OCI-LY7 (cell line): Measurements from ENCODE around the gene ANKRD52. TPM values are rescaled to one million over a fixed set of nuclear protein-coding genes. Genes with fewer than 3 reads are reported as not detected.

Source experiments
- BruUV-seq: library from RNA; stranded (reverse); fragments of 400-500 nt; replicated peaks from 2 replicates; lab custom pipeline; 2021; lab: Mats Ljungman, UMichigan
- CTCF ChIA-PET: fragments of 300-600 bp; sonication (Branson Sonifier 250); formaldehyde crosslinking; loops from one replicate; lab custom pipeline; 2022; ENCODE audit warnings: antibody characterized with exemption; ENCODE audit not compliant: unreplicated experiment; lab: Charles Lee
- POLR2A ChIA-PET: fragments of 300-600 bp; sonication (Branson Sonifier 250); formaldehyde crosslinking; loops from one replicate; lab custom pipeline; 2022; ENCODE audit warnings: antibody characterized with exemption; lab: Charles Lee
- DNase-seq: peaks from one replicate; pipeline ENCODE4 v3.0.0-alpha.2; 2015; ENCODE audit warnings: low spot score
- H2AFZ ChIP-seq: fragments of 200-600 bp; sonication (generic), shearing (Covaris generic); 2 replicates; pipeline ENCODE4 v1.6.1; 2014; ENCODE audit warnings: mild to moderate bottlenecking, antibody characterized with exemption, low read length, moderate library complexity
- H3K27ac ChIP-seq: fragments of 200-600 bp; sonication (generic); 2 replicates; pipeline ENCODE4 v1.5.1; 2014; ENCODE audit warnings: mixed run types, low read depth, mild to moderate bottlenecking, moderate library complexity, low read length, inconsistent platforms; ENCODE audit not compliant: poor library complexity, severe bottlenecking
- H3K36me3 ChIP-seq: fragments of 200-600 bp; sonication (generic); 2 replicates; pipeline ENCODE4 v1.6.1; 2014; ENCODE audit warnings: mild to moderate bottlenecking, antibody characterized with exemption, low read length, moderate library complexity, mixed read lengths; ENCODE audit not compliant: insufficient read depth
- H3K4me1 ChIP-seq: fragments of 200-600 bp; sonication (generic); 2 replicates; pipeline ENCODE4 v1.5.1; 2014; ENCODE audit warnings: mild to moderate bottlenecking, low read length; ENCODE audit not compliant: insufficient read depth, poor library complexity, severe bottlenecking
- H3K4me2 ChIP-seq: fragments of 200-600 bp; sonication (generic); 2 replicates; pipeline ENCODE4 v1.6.1; 2014; ENCODE audit warnings: mild to moderate bottlenecking, low read length
- H3K4me3 ChIP-seq: fragments of 200-600 bp; sonication (generic); 2 replicates; pipeline ENCODE4 v1.5.1; 2014; ENCODE audit warnings: mild to moderate bottlenecking, low read depth, low read length; ENCODE audit not compliant: poor library complexity, severe bottlenecking
- H3K79me2 ChIP-seq: fragments of 200-600 bp; sonication (generic); 2 replicates; pipeline ENCODE4 v1.6.1; 2016; ENCODE audit warnings: low read depth, mild to moderate bottlenecking, low read length, moderate library complexity, mixed read lengths; ENCODE audit not compliant: insufficient read depth
- H3K9me2 ChIP-seq: fragments of 200-600 bp; sonication (generic); 2 replicates; pipeline ENCODE4 v1.6.1; 2016; ENCODE audit warnings: mild to moderate bottlenecking, low read length, mixed read lengths; ENCODE audit not compliant: insufficient read depth
- H3K9me3 ChIP-seq: fragments of 200-600 bp; sonication (generic); 2 replicates; pipeline ENCODE4 v1.6.1; 2014; ENCODE audit warnings: mild to moderate bottlenecking, mixed run types, low read length, mixed read lengths
- H4K20me1 ChIP-seq: fragments of 200-600 bp; sonication (generic); 2 replicates; pipeline ENCODE4 v1.6.1; 2014; ENCODE audit warnings: mild to moderate bottlenecking, antibody characterized with exemption, low read length, moderate library complexity, mixed read lengths; ENCODE audit not compliant: insufficient read depth
- CTCF ChIP-seq: fragments of 200-600 bp; sonication (generic); conservative IDR thresholded peaks from 2 replicates; pipeline ENCODE4 v1.5.1; 2014; ENCODE audit warnings: mild to moderate bottlenecking, antibody characterized with exemption, low read length, moderate library complexity, mixed read lengths
- EZH2phosphoT487 ChIP-seq: fragments of 200-600 bp; sonication (generic); IDR thresholded peaks from 2 replicates; pipeline ENCODE4 v1.6.1; 2018; ENCODE audit warnings: low read depth, borderline replicate concordance, mild to moderate bottlenecking, mixed run types, antibody characterized with exemption, low read length, moderate library complexity, mixed read lengths
- intact Hi-C: fragments of 100-400 bp; cut with micrococcal nuclease; formaldehyde crosslinking; loops from one replicate; pipeline ENCODE4 v1.10.0; 2022; ENCODE audit not compliant: unreplicated experiment
- total RNA-seq, 2 experiments: library from RNA; depleted of rRNA in 1 of 2; stranded (reverse); fragments of >200 nt in 1 of 2; shearing (Covaris generic) in 1 of 2; gene quantifications; 2 replicates each; pipeline ENCODE4 v1.2.3, GENCODE V29; 2014 to 2022

The ANKRD52 gene
- total RNA-seq, 2 experiments from 2014 or later: 11.7 to 35.0 TPM

DNA sequence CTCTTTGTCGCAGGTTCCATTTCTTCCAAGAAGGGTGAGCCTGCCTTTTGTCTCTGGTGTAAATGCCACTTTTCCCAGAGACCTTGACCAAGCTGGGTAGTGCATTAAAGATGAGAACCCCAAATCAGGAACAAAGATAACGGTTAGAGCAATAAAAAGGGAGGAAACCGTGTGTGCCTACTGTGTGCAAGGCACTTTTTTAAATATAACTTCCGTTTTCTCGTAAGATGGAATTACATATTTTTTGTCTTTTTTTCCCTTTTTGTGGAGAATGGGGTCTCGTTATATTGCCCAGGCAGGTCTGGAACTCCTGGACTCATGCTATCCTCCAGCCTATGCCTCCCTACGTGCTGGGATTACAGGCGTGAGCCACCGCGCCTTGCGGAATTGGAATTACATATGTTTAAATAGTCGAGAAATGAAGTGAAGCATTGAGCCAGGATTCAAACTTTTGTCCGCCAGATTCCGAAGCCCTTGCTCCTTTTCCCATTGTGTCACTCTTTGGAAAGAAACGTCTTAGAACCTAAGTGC, 34.5 kb downstream of the ANKRD52 start:
- TF ChIP-seq EZH2phosphoT487 (no peak), CTCF (no peak)
- Histone ChIP-seq H2AFZ (peak overlapping the region; percentile 97), H3K27ac (peak overlapping the region; percentile 41), H3K4me2 (peak overlapping the region; percentile 100), H3K4me1 (peaks cover 40% of the 10 kb centered on the region), H3K9me3 (no peaks in the 10 kb centered on the region), H3K4me3 (peak overlapping the region; percentile 83), H3K79me2 (peaks cover 23% of the 10 kb centered on the region; the same call in 1 of the 2 replicates), H3K9me2 (no peaks in the 10 kb centered on the region), H3K36me3 (no peaks in the 10 kb centered on the region; the same call in 1 of the 2 replicates), H4K20me1 (no peaks in the 10 kb centered on the region)
- intact Hi-C loops: loop anchor here (1.0 kb wide), 4 partner anchors 15 to 104 kb away; no protein-coding TSS in a partner anchor
- ChIA-PET CTCF (no interaction called here), POLR2A (interaction anchor here (2.2 to 4.2 kb wide), 4 partner anchors 10 to 106 kb away, joined by 9 to 85 read pairs (median 16); partner anchors contain the start of genes SMARCC2 and ZC3H10)
- DNase-seq: no peak
- BruUV-seq: no TSS peak

DNA sequence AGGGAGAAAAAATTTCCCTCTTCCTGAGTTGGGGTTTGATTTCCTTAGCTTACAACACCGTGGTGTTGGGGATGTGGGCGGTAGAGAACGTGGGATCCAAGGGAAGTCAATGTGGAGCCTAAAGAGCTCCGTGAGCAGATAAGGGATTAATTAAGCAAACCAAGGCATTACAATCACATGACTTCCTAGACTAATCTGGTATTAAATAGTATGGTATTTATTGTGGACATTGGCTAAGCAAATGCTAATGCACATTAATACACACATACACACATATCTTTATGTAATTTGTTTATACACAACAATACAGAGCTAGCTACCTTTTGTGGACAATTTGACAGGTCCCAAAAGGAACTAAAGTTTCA, 35.7 kb downstream of the ANKRD52 start:
- intact Hi-C loops: no loop called here

More for the DNA sequence above, 35.7 kb downstream of the ANKRD52 start:
- Histone ChIP-seq H3K4me3 (peak overlapping the region; percentile 81), H2AFZ (peak overlapping the region; percentile 65; the same call in 1 of the 2 replicates), H3K27ac (peak overlapping the region; percentile 77), H3K9me2 (no peaks in the 10 kb centered on the region), H4K20me1 (no peaks in the 10 kb centered on the region), H3K4me1 (peaks cover 40% of the 10 kb centered on the region), H3K79me2 (peaks cover 23% of the 10 kb centered on the region; the same call in 1 of the 2 replicates), H3K36me3 (no peaks in the 10 kb centered on the region; the same call in 1 of the 2 replicates), H3K9me3 (no peaks in the 10 kb centered on the region), H3K4me2 (peak overlapping the region; percentile 100)
- TF ChIP-seq CTCF (no peak), EZH2phosphoT487 (no peak)
- ChIA-PET POLR2A (interaction anchor here (0.7 to 4.2 kb wide), 17 partner anchors 8 to 251 kb away, joined by 3 to 85 read pairs (median 9); partner anchors contain the start of genes COQ10A, IL23A, SMARCC2 and ZC3H10), CTCF (interaction anchor here (0.6 to 3.4 kb wide), 9 partner anchors 11 to 1620 kb away, joined by 3 to 35 read pairs (median 4); partner anchors contain the start of genes SMARCC2 and ZC3H10)
- no peak for DNase-seq
- no TSS peak for BruUV-seq
